Activated CD4-positive, alpha-beta T cell treated with anti-CD3 and anti-CD28 coated beads, Interleukin-2, amount 50 U/mL, for 1 hour (primary cell): ENCODE data around the gene ARL3.
"Not testable (repeated sequence)": the region's sequence is repeated elsewhere in the genome, so short reads cannot be mapped to it uniquely, and the experiment has no call there.

Experiments used
- DNase-seq: peaks from one replicate; pipeline ENCODE4 v3.0.0-alpha.2; 2020

Gene ARL3

GRCh38 chr10:102735065-102735562, 20.9 kb upstream of the ARL3 start:
- DNase-seq: no peak

DNA sequence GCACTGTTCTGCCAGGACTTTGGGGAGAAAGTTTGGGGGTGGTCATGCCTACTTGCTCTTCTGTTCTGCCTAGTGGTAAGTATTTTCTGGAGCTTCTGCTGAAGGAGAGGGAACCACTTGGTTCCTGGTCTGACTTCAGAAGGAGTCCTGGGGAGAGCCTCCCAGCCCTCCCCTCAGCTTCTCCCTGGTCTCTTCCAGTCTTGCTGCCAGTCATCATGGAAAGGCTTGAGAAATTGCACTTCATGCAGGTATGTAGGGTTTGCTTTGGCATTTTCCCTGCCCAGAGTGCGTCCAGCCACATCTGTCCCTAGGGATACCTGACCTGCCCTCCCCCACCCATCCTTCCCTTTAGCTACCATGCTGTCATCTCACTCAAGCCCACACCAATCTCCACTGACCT, 18.5 kb upstream of the ARL3 start:
- no peak for DNase-seq

- no peak for DNase-seq
Measured at GRCh38 chr10:102731222-102731800, 17.1 kb upstream of the ARL3 start.

DNA sequence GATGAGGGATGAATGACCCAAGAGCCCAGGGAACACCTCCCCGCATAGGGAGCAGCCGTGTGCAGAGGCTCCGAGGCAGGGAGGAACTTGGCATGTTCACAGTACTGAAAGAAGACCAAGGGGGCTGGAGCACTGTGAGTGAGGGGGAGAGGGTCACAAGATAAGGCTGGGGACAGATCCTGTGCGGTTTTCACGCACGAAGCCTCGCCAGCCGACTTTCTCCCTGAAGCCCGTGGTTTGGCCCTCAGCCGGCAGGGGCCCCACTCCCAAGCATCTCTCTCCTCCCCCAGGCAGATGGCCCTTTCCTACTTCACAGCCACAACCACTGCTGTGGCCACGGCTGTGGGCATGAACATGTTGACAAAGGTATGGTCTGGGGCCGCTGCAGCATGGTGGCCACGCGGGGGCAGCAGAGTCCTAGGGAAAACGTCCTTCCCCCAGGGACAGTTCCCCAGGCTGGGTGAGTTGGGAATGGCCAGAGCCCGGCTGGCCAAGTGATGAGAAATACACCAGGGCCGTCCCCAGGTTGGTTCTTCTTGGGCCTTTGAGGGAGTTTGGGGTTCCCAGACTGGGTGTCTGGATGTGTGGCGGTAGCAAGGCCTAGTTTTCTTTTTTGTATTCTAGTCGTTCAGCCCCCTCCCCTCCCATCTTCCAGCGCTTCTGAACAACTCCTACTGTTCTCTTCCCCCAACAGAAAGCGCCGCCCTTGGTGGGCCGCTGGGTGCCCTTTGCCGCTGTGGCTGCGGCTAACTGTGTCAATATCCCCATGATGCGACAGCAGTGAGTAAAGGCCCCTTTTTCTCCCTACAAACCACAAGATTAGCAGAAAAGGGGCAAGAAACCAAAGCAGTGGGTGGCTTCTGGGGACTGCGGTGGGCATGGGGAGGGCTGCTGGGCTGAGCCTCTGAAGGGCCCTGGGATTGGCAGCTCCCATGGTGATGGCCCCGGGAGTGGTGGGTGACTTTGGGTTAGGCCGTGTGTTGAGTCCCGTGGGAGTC, 15.1 kb upstream of the ARL3 start:
- peak; percentile 52 for DNase-seq

GRCh38 chr10:102727037-102727818, 13.0 kb upstream of the ARL3 start:
- DNase-seq: no peak

DNA sequence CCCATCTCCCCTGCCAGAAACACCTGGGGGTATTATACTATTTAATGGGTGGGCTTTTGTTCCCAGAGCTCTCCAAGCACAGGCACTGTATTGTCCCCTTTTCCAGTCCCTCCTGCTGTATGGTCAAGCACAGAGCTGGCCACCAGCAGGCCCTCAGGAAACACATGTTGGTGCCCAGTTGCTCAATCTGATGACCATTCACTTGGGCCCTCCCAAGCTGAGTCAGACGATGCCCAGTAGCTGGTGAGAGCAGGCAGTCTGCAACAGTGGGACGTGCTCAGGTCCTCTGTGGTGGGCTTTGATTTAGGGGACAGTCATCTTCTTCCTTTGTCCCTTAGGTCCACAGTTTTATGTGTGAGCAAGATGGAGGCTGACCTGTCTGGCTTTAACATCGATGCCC, 12.1 kb upstream of the ARL3 start:
- DNase-seq: no peak

GRCh38 chr10:102723989-102724388, 9.8 kb upstream of the ARL3 start:
- no peak for DNase-seq

GRCh38 chr10:102721954-102722353, 7.8 kb upstream of the ARL3 start:
- DNase-seq: no peak

- no peak for DNase-seq
Measured at GRCh38 chr10:102720775-102721301, 6.6 kb upstream of the ARL3 start.

GRCh38 chr10:102720337-102720736, 6.1 kb upstream of the ARL3 start:
- DNase-seq: no peak

GRCh38 chr10:102718220-102718619, 4.0 kb upstream of the ARL3 start:
- no peak for DNase-seq

DNA sequence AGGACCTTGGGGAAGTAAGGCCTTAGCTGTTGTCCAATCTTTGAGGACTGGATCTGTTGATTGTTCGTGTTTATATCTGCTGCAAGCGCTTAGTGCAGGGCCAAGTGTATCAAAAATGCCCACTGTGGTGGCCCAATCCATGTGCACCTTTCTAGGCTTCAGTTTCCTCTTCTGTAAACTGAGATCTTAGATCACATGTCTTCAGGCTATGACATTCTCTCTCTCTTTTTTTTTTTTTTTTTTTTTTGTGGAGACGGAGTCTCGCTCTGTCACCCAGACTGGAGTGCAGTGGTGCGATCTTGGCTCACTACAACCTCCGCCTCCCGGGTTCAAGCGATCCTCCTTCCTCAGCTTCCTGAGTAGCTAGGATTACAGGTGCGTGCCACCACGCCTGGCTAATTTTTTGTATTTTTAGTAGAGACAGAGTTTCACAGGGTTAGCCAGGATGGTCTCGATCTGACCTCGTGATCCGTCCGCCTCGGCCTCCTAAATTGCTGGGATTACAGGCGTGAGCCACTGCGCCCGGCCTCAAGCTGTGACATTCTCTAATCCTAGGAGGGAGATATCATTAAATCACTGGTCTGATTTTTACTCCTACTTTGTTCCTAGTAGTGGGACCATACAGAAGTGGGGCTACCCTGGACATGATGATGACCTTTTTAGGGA, 2.8 kb upstream of the ARL3 start:
- not testable (repeated sequence) for DNase-seq

- DNase-seq: no peak
Measured at GRCh38 chr10:102715880-102716279, 1.7 kb upstream of the ARL3 start.

DNA sequence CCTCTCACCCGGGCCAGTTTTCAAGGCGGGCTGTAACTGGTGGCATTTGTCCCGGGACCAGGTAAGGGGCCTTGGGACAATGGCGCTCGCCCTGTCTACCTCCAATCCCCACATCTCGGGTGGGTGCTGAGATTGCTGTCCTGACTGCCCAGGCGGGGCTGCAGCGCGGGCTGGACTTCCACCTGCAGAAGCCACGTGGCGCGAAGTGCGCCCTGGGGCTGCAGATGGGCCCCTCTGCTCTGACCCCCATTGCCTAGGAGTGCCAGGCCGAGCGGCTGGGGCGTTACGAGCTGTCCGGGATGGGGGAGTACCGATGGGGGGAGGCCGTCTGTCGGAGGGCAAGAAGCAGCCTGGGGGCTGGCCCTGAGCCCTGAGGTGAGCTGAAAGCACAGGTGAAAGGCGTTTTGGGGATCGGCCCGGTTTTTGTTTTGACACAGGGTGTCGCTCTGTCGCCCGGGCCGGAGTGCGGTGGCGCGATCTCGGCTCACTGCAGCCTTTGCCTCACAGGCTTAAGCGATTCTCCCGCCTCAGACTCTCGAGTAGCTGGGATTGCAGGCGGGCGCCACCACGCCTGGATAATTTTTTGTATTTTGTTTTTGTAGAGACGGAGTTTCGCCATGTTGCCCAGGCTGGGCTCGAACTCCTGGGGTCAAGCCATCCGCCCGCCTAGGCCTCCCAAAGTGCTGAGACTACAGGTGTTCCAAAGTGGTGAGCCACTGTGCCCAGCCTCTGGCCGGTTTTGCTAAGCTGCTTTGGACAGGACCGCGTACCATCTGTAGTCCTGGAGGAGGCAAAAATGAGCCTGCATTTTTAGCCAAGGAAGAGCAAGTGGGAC, 641 bp upstream of the ARL3 start, which contains the start of gene SFXN2:
TSS of gene SFXN2 (plus strand) at position 16 of the 835 bp plus-strand sequence. CDS start 12,001 bp downstream, outside the sequence.
- peak; percentile 49 for DNase-seq

GRCh38 chr10:102713539-102713813, 721 bp downstream of the ARL3 start:
- no peak for DNase-seq

DNA sequence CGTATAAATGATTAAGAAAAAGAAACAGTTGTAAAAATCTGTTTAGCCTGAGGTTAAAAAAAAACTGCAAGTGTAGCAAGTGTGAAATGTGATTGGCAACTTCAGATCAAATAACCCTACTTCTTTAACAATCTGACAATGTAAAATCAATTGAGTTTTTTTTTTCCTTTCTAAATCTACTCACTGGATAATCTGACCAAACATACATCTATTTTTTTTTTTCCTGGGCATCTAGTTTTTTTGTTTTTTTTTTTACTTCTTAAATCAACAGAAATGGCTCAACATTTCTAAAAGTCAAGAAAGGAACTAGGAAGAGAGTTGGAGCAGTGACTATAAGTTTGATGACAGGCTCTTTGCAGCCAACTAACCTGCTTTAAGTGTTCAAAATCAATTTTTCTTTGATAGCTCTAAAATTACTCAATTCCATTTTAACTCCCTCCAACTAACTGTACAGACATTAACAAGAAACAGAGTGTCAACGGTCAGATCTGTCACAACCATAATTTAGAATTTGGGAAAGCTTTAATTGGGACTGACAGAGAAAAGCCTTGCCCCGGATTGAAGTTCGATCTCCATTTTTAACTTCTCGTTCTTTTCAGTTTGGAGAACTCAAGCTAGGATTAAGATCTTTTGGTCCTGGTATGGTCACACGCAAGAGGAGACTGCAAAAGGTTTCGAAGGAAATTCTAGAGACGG, 1.2 kb downstream of the ARL3 start:
- no peak for DNase-seq

GRCh38 chr10:102712089-102712488, 2.1 kb downstream of the ARL3 start:
- no peak for DNase-seq

GRCh38 chr10:102710609-102711008, 3.6 kb downstream of the ARL3 start:
- no peak for DNase-seq

DNA sequence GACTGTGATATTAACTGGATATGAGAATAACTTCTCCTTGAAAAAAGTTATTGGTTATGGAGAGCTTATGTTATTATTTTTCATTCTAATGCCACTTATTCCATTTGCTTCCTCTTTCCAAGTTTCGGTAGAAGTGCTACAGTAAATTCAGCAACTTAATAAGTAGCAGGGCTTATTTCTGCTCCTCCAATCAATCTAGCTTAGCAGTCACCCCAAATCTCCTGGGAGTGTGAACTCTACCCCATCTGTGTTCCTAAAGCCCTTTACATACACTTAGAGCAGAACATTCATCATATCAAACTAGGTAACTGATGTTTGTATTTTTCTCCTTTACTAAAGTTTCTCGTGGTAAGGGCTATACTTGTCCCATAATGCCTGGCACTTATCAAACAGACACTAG, 8.7 kb downstream of the ARL3 start:
- DNase-seq: no peak

DNA sequence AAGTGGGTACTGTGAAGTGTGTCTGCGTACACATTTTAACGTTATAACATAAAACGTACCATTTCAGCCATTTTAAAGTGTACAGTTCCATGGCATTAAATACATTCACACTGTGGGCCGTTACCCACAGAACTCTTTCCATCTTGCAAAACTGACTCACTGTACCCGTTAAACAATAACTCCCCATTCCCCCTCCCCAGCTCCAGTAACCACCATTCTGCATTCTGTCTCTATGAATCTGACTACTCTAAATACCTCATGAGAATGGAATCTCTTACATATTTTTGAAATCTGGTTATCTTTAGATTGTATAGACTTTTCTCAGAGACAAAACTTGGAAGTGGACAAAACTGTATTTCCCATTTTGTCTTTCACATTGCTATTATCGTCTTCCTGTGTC, 9.3 kb downstream of the ARL3 start:
- DNase-seq: no peak

GRCh38 chr10:102702742-102703141, 11.5 kb downstream of the ARL3 start:
- DNase-seq: no peak
